ENCODE data around the gene BCAS4.

The BCAS4 gene

DNA sequence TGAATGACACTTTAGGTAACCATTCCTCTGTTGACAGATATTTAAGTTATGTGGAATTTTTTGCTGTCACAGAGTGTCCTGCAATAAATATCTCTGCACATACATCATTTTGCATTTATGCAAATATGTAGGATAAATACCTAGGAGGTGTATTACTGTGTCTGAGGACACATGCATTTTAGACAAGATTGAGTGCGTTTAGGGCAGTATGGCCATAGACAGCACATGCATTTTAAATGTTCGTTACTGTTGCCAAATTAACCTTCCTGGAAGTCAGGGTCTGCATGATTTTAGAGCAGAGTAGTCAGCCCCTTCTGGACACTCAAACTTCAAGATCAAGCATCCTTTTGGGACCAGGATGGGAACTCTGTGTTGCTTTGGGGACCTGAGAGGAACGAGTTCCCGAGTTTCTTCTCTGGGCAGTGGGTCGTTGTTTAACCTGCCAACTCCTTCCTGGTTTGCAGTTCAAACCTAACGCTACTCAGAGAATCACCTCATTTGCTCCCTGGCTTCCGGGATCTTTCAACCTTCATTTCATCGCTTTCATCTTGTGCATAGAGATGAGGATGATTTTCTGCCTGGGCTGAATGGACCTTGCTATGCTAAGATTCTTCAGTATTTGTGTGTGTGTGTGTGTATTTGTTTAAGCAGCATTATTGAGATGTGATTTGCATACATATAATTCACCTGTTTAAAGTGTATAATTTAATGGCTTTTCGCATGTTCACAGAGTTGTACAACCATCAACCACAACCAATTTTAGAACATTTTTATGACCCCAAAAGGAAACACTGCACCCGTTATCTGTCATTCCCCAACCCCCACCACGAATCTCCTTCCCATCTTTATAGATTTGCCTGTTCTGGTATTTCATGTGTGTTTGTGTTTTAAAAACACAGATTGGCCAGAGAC lies 9.8 kb downstream of the BCAS4 start:
- DNase-seq (no peak), ATAC-seq (ENCODE audit: insufficient read depth, low read depth) (no peak)
- no peaks in the 10 kb centered on the region for H3K79me2 ChIP-seq (ENCODE audit: insufficient read depth, low read length)
- H4K20me1 ChIP-seq (ENCODE audit: insufficient read depth, low read length), result no peaks in the 10 kb centered on the region
- no peaks in the 10 kb centered on the region for H3K9me3 ChIP-seq (ENCODE audit: insufficient read depth, low read length, severe bottlenecking)
- no peak overlapping the region for H3K4me3 ChIP-seq (ENCODE audit: low read depth in 1 of 2, low read length in 2 of 2)
- no peak overlapping the region for H2AFZ ChIP-seq (ENCODE audit: low read depth, low read length)
- H3K9ac ChIP-seq (ENCODE audit: low read depth, low read length), result no peak overlapping the region
- H3K4me2 ChIP-seq (ENCODE audit: insufficient read depth, low read length), result no peak overlapping the region
- no peaks in the 10 kb centered on the region for H3K4me1 ChIP-seq (ENCODE audit: insufficient read depth, low read length)
- no peaks in the 10 kb centered on the region for H3K36me3 ChIP-seq (ENCODE audit: insufficient read depth, low read length)
- TF ChIP-seq, protein P1, sequence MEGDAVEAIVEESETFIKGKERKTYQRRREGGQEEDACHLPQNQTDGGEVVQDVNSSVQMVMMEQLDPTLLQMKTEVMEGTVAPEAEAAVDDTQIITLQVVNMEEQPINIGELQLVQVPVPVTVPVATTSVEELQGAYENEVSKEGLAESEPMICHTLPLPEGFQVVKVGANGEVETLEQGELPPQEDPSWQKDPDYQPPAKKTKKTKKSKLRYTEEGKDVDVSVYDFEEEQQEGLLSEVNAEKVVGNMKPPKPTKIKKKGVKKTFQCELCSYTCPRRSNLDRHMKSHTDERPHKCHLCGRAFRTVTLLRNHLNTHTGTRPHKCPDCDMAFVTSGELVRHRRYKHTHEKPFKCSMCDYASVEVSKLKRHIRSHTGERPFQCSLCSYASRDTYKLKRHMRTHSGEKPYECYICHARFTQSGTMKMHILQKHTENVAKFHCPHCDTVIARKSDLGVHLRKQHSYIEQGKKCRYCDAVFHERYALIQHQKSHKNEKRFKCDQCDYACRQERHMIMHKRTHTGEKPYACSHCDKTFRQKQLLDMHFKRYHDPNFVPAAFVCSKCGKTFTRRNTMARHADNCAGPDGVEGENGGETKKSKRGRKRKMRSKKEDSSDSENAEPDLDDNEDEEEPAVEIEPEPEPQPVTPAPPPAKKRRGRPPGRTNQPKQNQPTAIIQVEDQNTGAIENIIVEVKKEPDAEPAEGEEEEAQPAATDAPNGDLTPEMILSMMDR (IDR thresholded peaks at IDR 0.05; ENCODE audit: borderline replicate concordance, extremely low read depth, low read length, poor library complexity, severe bottlenecking), result no peak
- TF ChIP-seq EZH2 (IDR thresholded peaks at IDR 0.05; ENCODE audit: borderline replicate concordance, low read depth, low read length, severe bottlenecking), result no peak
- H3K27ac ChIP-seq (ENCODE audit: low read length), result no peak overlapping the region
- peaks cover 26% of the 10 kb centered on the region for H3K27me3 ChIP-seq (ENCODE audit: insufficient read depth, low read length, poor library complexity)

DNA sequence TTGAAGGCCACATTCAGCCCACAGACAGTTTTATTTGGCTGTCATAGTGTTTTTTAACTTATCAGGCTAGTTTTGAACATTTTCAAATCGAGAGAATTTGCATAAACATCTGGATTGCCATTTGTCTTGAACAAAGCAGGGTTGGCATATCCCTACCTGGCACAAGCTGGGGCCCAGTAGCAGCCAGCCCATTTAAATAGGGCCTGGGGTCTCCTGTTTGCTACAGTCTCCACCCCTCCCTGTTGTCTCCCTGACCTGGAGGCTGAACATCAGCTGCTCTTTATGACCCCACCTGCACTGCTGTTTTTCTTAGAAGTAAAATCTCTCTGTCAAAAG lies 10.5 kb downstream of the BCAS4 start:
- no peak for ATAC-seq (ENCODE audit: insufficient read depth, low read depth)
- no peak overlapping the region for H3K4me2 ChIP-seq (ENCODE audit: insufficient read depth, low read length)
- no peak for DNase-seq
- H4K20me1 ChIP-seq (ENCODE audit: insufficient read depth, low read length), result no peaks in the 10 kb centered on the region
- H3K27ac ChIP-seq (ENCODE audit: low read length), result no peak overlapping the region
- TF ChIP-seq, protein P1 (IDR thresholded peaks at IDR 0.05; ENCODE audit: borderline replicate concordance, extremely low read depth, low read length, poor library complexity, severe bottlenecking), result no peak
- no peak for TF ChIP-seq EZH2 (IDR thresholded peaks at IDR 0.05; ENCODE audit: borderline replicate concordance, low read depth, low read length, severe bottlenecking)
- no peaks in the 10 kb centered on the region for H3K4me1 ChIP-seq (ENCODE audit: insufficient read depth, low read length)
- no peak overlapping the region for H3K9ac ChIP-seq (ENCODE audit: low read depth, low read length)
- no peak overlapping the region for H2AFZ ChIP-seq (ENCODE audit: low read depth, low read length)
- H3K4me3 ChIP-seq (ENCODE audit: low read depth in 1 of 2, low read length in 2 of 2), result no peak overlapping the region
- H3K79me2 ChIP-seq (ENCODE audit: insufficient read depth, low read length), result no peaks in the 10 kb centered on the region
- H3K27me3 ChIP-seq (ENCODE audit: insufficient read depth, low read length, poor library complexity), result peaks cover 26% of the 10 kb centered on the region
- H3K36me3 ChIP-seq (ENCODE audit: insufficient read depth, low read length), result no peaks in the 10 kb centered on the region
- H3K9me3 ChIP-seq (ENCODE audit: insufficient read depth, low read length, severe bottlenecking), result no peaks in the 10 kb centered on the region

DNA sequence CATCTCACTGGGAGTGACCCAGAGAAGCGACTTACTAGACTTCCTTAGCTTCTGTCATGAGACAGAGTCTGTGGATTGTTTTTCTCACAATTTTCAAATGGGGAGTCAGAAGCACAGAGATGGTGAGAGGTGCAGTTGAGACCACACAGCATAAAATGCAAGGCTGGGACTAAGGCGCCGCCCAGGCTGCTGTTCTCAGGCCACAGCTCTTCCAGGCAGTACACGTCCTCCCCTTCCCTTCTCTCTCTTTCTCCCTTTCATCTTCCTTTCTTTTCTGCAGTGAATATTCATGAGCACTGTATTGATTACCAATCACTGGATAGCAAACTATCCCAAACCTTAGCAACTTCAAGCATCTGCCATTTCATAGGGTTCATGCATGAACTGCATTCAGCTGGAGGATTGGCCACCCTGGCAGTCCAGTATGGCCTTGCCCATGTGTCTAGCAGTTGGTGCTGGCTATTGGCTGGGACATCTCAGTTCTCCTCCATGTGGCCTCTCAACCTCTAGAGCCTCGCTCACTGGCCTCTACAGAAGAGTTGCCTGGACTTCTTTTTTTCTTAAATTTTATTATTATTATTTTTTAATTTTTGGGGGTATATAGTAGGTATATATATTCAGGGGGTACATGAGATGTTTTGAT lies 11.4 kb downstream of the BCAS4 start:
- Histone ChIP-seq H3K4me1 (ENCODE audit: insufficient read depth, low read length) (no peaks in the 10 kb centered on the region), H3K27me3 (ENCODE audit: insufficient read depth, low read length, poor library complexity) (peaks cover 26% of the 10 kb centered on the region), H4K20me1 (ENCODE audit: insufficient read depth, low read length) (no peaks in the 10 kb centered on the region), H3K9ac (ENCODE audit: low read depth, low read length) (no peak overlapping the region), H3K79me2 (ENCODE audit: insufficient read depth, low read length) (no peaks in the 10 kb centered on the region), H3K4me3 (ENCODE audit: low read depth in 1 of 2, low read length in 2 of 2) (no peak overlapping the region), H3K4me2 (ENCODE audit: insufficient read depth, low read length) (no peak overlapping the region), H3K27ac (ENCODE audit: low read length) (no peak overlapping the region), H2AFZ (ENCODE audit: low read depth, low read length) (no peak overlapping the region), H3K36me3 (ENCODE audit: insufficient read depth, low read length) (no peaks in the 10 kb centered on the region), H3K9me3 (ENCODE audit: insufficient read depth, low read length, severe bottlenecking) (no peaks in the 10 kb centered on the region)
- ATAC-seq (ENCODE audit: insufficient read depth, low read depth) (no peak), DNase-seq (no peak)
- TF ChIP-seq EZH2 (IDR thresholded peaks at IDR 0.05; ENCODE audit: borderline replicate concordance, low read depth, low read length, severe bottlenecking), result no peak
- TF ChIP-seq, protein P1 (IDR thresholded peaks at IDR 0.05; ENCODE audit: borderline replicate concordance, extremely low read depth, low read length, poor library complexity, severe bottlenecking), result no peak

Data from DND-41 (cell line).